NK-92 treated with Interleukin-12 subunit alpha and Interleukin-12 subunit beta, amount 100 ng/mL, for 24 hours (cell line): Measurements from ENCODE around the gene FAM32A.

Source experiments
- DNase-seq: peaks from one replicate; lab custom pipeline; 2025; lab: John Stamatoyannopoulos, UW

FAM32A gene

GRCh38 chr19:16202320-16203255 is 17.4 kb downstream of the FAM32A start:
- no peak for DNase-seq

- no peak for DNase-seq
Measured at GRCh38 chr19:16203256-16204004, 18.2 kb downstream of the FAM32A start.

GRCh38 chr19:16204005-16204294 is 18.7 kb downstream of the FAM32A start:
- no peak for DNase-seq

GRCh38 chr19:16205205-16206045 is 20.2 kb downstream of the FAM32A start:
- no peak for DNase-seq

- no peak for DNase-seq
Measured at GRCh38 chr19:16206046-16206605, 20.9 kb downstream of the FAM32A start.

- no peak for DNase-seq
Measured at GRCh38 chr19:16206637-16207036, 21.4 kb downstream of the FAM32A start.

- DNase-seq, result no peak
Measured at GRCh38 chr19:16207063-16207462, 21.9 kb downstream of the FAM32A start.

- DNase-seq, result no peak
Measured at GRCh38 chr19:16207490-16208025, 22.3 kb downstream of the FAM32A start.

- DNase-seq, result no peak
Measured at GRCh38 chr19:16208064-16208759, 23.0 kb downstream of the FAM32A start.

GRCh38 chr19:16208847-16209665 is 23.8 kb downstream of the FAM32A start:
- DNase-seq, result no peak

- DNase-seq, result no peak
Measured at GRCh38 chr19:16210168-16210567, 25.0 kb downstream of the FAM32A start.

GRCh38 chr19:16213076-16213475 is 27.9 kb downstream of the FAM32A start:
- DNase-seq, result no peak

- no peak for DNase-seq
Measured at GRCh38 chr19:16216744-16217670, 31.8 kb downstream of the FAM32A start.

GRCh38 chr19:16217716-16218451 is 32.7 kb downstream of the FAM32A start:
- no peak for DNase-seq

- no peak for DNase-seq
Measured at GRCh38 chr19:16218851-16219250, 33.6 kb downstream of the FAM32A start.

GRCh38 chr19:16222806-16223205 is 37.6 kb downstream of the FAM32A start:
- no peak for DNase-seq

GRCh38 chr19:16223746-16224145 is 38.5 kb downstream of the FAM32A start:
- DNase-seq, result no peak

GRCh38 chr19:16224293-16225045 is 39.3 kb downstream of the FAM32A start:
- DNase-seq, result no peak
